ENCODE results near the gene KDM5C. TPM values are rescaled to one million over a fixed set of nuclear protein-coding genes. Genes with fewer than 3 reads are reported as not detected.
A peak's percentile ranks its signal among the peaks of the same experiment; 100 is the strongest.

KDM5C gene
- total and polyA plus RNA-seq, 2 of the 8 experiments (the other 6 are each of a cell fraction or from before 2014, with no cell fraction given) = 42.4 to 82.2 TPM

DNA sequence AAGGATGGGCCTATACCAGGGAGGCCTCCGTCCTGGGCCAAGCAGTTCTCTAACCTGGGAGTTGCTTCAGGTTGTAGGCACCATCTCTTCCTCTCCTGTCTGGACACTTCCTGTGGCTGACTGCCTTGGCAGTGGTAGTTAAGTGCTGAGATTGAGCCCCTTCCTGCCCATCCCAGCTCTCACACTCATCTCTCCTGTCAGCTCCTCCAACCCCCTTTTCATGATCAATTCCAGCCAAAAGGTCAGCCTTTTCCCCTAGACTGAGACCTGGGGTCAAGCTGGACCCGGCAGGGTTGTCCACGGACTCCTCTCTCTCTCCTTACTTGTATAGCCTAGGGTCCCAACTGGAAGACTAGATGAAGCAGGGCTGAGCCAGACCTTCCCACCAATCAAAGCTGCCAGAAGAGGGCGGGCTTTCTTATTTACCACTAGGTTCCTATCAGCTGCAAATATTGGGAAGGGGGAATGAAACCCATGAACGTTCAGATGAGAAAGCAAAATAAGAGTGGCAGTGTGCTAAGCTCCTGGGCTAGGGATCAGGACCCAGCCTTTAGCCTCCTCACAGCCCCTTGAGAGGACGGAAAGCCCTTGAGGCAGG is 34.5 kb downstream of the KDM5C start:
- no peak overlapping the region for H4K8ac ChIP-seq (ENCODE audit: extremely low read depth, insufficient read depth, low read length)
- no peak overlapping the region for H3K4me3 ChIP-seq (ENCODE audit: extremely low read depth in 1 of 4, insufficient read depth in 2 of 4, low read depth in 3 of 4, low read length in 4 of 4)
- no peak overlapping the region for H3K56ac ChIP-seq (replicated peaks; ENCODE audit: insufficient read length, low read depth, low read length)
- H2BK12ac ChIP-seq (ENCODE audit: low read depth, low read length) = no peak overlapping the region
- POLR2A ChIA-PET (ENCODE audit: partially characterized antibody) = interaction anchor here (0.6 to 2.0 kb wide), 7 partner anchors 10 to 108 kb away, joined by 3 to 6 read pairs (median 3); partner anchors contain the start of genes KDM5C and TSPYL2
- no peaks in the 10 kb centered on the region for H3K79me1 ChIP-seq (ENCODE audit: low read depth, low read length)
- H2AFZ ChIP-seq (ENCODE audit: low read length) = no peak overlapping the region
- H3K23ac ChIP-seq (ENCODE audit: insufficient read length) = no peak overlapping the region
- H3K18ac ChIP-seq (ENCODE audit: extremely low read depth, low read length) = no peak overlapping the region
- no peaks in the 10 kb centered on the region for H3K23me2 ChIP-seq (ENCODE audit: low read depth, low read length)
- no peaks in the 10 kb centered on the region for H3K9me3 ChIP-seq (ENCODE audit: insufficient read depth in 2 of 2, low read depth in 1 of 2, low read length in 1 of 2)
- H3K14ac ChIP-seq (ENCODE audit: insufficient read length) = no peak overlapping the region
- H2AK5ac ChIP-seq (ENCODE audit: low read depth, low read length) = no peak overlapping the region
- H4K20me1 ChIP-seq (replicated peaks in 1 of 2; ENCODE audit: control insufficient read depth in 1 of 2, insufficient read depth in 2 of 2, low read length in 2 of 2) = peaks cover 0 to 2% of the 10 kb centered on the region in 2 experiments
- peak; percentile 95 for FAIRE-seq
- no peak overlapping the region for H4K5ac ChIP-seq (ENCODE audit: insufficient read length, low read depth, low read length)
- no peak overlapping the region for H2BK20ac ChIP-seq (ENCODE audit: low read length)
- WGBS, 2 experiments (ENCODE audit: extremely low coverage in 1 of 2, insufficient coverage in 1 of 2, insufficient read length in 1 of 2, insufficient replicate concordance in 2 of 2, low coverage in 1 of 2, low lambda C conversion rate in 2 of 2, missing lambda C conversion rate in 1 of 2) = 43% methylated on average over 4 of the region's 6 CpGs; no CpG with 5 or more reads in 1 of the 2 experiments
- H3K4me2 ChIP-seq (ENCODE audit: insufficient read depth in 1 of 2, low read depth in 2 of 2, low read length in 2 of 2) = no peak overlapping the region
- no peak overlapping the region for H3K4ac ChIP-seq (replicated peaks; ENCODE audit: insufficient read length, low read depth, low read length)
- H2BK15ac ChIP-seq (ENCODE audit: low read length) = no peak overlapping the region
- no peak overlapping the region for H3K27ac ChIP-seq (ENCODE audit: low read depth, low read length)
- H3K27me3 ChIP-seq (replicated peaks in 1 of 4; ENCODE audit: control insufficient read depth in 3 of 4, extremely low read depth in 1 of 4, insufficient read depth in 3 of 4, low read length in 3 of 4) = no peaks in the 10 kb centered on the region; a peak in 1 of 7 replicates
- no peaks in the 10 kb centered on the region for H3K79me2 ChIP-seq (ENCODE audit: control insufficient read depth in 1 of 2, insufficient read depth in 2 of 2, low read length in 2 of 2)
- CTCF ChIA-PET (ENCODE audit: partially characterized antibody) = interaction anchor here (0.5 to 1.6 kb wide), 11 partner anchors 9 to 184 kb away, joined by 3 to 6 read pairs (median 4); partner anchors contain the start of gene KDM5C
- H4K91ac ChIP-seq (replicated peaks; ENCODE audit: insufficient read length, low read length) = no peak overlapping the region
- DNase-seq (ENCODE audit: low read depth in 1 of 2, low spot score in 2 of 2) = peak in 1 of 2 experiments; percentile 58
- H3K4me1 ChIP-seq (replicated peaks in 1 of 4; ENCODE audit: control insufficient read depth in 3 of 4, insufficient read depth in 4 of 4, low read length in 3 of 4) = no peaks in the 10 kb centered on the region
- no peak overlapping the region for H3K9ac ChIP-seq (replicated peaks in 1 of 4; ENCODE audit: extremely low read depth in 1 of 4, low read depth in 3 of 4, low read length in 3 of 4)
- no peak overlapping the region for H2BK5ac ChIP-seq (ENCODE audit: low read depth, low read length)
- H3K36me3 ChIP-seq (ENCODE audit: control insufficient read depth in 2 of 4, insufficient read depth in 4 of 4, low read length in 3 of 4) = peaks cover 4 to 23% (median 14%) of the 10 kb centered on the region in 4 experiments; a peak in 6 of 8 replicates
- H2BK120ac ChIP-seq (replicated peaks; ENCODE audit: low read depth, low read length) = no peak overlapping the region
- no peak for TF ChIP-seq EGR1 (IDR thresholded peaks at IDR 0.05; ENCODE audit: borderline replicate concordance, low read depth, low read length)
- no peak for TF ChIP-seq KDM5A (IDR thresholded peaks at IDR 0.05; ENCODE audit: low read length)
- no peak for TF ChIP-seq CREB1 (IDR thresholded peaks at IDR 0.05)
- no peak for TF ChIP-seq SUZ12 (IDR thresholded peaks at IDR 0.05; ENCODE audit: low read length)
- TF ChIP-seq, protein P1, sequence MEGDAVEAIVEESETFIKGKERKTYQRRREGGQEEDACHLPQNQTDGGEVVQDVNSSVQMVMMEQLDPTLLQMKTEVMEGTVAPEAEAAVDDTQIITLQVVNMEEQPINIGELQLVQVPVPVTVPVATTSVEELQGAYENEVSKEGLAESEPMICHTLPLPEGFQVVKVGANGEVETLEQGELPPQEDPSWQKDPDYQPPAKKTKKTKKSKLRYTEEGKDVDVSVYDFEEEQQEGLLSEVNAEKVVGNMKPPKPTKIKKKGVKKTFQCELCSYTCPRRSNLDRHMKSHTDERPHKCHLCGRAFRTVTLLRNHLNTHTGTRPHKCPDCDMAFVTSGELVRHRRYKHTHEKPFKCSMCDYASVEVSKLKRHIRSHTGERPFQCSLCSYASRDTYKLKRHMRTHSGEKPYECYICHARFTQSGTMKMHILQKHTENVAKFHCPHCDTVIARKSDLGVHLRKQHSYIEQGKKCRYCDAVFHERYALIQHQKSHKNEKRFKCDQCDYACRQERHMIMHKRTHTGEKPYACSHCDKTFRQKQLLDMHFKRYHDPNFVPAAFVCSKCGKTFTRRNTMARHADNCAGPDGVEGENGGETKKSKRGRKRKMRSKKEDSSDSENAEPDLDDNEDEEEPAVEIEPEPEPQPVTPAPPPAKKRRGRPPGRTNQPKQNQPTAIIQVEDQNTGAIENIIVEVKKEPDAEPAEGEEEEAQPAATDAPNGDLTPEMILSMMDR (IDR thresholded peaks at IDR 0.05; ENCODE audit: control extremely low read depth in 1 of 3, insufficient read depth in 1 of 3, low read depth in 1 of 3, low read length in 3 of 3) = peak; percentile 18 to 49 (median 26)
- peak; percentile 32; the same call in 1 of the 2 replicates for TF ChIP-seq POLR2AphosphoS5 (IDR thresholded peaks at IDR 0.05; ENCODE audit: low read depth, low read length)
- TF ChIP-seq CEBPB (IDR thresholded peaks at IDR 0.05; ENCODE audit: low read depth, low read length) = no peak
- peak; percentile 14 to 33; a peak in 2 of 4 replicates for TF ChIP-seq RAD21 (IDR thresholded peaks at IDR 0.05 in 1 of 2, conservative IDR thresholded peaks at IDR 0.05 in 1 of 2; ENCODE audit: low read depth in 2 of 2, low read length in 2 of 2)
- TF ChIP-seq JUN (IDR thresholded peaks at IDR 0.05; ENCODE audit: low read depth, low read length) = no peak
- TF ChIP-seq YY1 (IDR thresholded peaks at IDR 0.05; ENCODE audit: low read depth, low read length) = no peak

Data from H1 (cell line).